ENCODE results near the gene SOX18.

The SOX18 gene

DNA sequence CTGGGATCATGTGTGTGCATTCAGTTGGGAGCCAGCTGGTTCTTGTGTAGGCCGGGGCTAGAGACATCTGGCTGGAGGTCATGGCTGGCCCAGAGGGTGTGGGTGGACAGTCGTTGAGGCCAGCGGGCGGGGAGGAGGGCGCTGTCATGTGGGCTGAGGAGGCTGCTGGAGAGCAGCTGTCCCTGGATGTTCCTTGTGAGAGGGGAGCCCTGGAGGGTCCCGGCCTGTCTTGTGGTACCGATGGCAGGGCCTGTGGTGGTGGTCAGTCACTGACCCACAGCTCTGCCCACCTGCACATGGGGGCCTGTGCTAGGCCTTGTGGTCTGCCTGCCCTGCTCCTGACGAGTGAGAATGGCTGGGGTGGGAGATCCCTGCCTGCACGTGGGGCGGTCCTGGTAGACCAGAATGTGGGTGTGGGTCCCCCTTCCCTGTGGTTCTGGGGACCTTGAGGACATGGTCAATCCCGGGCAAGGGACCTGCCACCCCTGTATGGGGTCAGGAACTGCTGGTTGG, 15.4 kb downstream of the SOX18 start:
- no peaks in the 10 kb centered on the region for H3K9me3 ChIP-seq (ENCODE audit: insufficient read depth, low read depth, low read length)
- no peaks in the 10 kb centered on the region for H3K79me2 ChIP-seq (ENCODE audit: insufficient read depth, low read length)
- no peaks in the 10 kb centered on the region for H4K20me1 ChIP-seq (ENCODE audit: insufficient read depth, low read length, poor library complexity, severe bottlenecking)
- H3F3A ChIP-seq (ENCODE audit: low read depth) = peaks cover 4% of the 10 kb centered on the region; the same call in 1 of the 2 replicates
- H3K4me3 ChIP-seq (ENCODE audit: low read length, poor library complexity, severe bottlenecking) = no peak overlapping the region
- TF ChIP-seq, protein P1, sequence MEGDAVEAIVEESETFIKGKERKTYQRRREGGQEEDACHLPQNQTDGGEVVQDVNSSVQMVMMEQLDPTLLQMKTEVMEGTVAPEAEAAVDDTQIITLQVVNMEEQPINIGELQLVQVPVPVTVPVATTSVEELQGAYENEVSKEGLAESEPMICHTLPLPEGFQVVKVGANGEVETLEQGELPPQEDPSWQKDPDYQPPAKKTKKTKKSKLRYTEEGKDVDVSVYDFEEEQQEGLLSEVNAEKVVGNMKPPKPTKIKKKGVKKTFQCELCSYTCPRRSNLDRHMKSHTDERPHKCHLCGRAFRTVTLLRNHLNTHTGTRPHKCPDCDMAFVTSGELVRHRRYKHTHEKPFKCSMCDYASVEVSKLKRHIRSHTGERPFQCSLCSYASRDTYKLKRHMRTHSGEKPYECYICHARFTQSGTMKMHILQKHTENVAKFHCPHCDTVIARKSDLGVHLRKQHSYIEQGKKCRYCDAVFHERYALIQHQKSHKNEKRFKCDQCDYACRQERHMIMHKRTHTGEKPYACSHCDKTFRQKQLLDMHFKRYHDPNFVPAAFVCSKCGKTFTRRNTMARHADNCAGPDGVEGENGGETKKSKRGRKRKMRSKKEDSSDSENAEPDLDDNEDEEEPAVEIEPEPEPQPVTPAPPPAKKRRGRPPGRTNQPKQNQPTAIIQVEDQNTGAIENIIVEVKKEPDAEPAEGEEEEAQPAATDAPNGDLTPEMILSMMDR (conservative IDR thresholded peaks at IDR 0.05; ENCODE audit: low read length) = no peak
- TF ChIP-seq EZH2phosphoT487 (IDR thresholded peaks at IDR 0.05; ENCODE audit: borderline replicate concordance) = no peak
- H3K36me3 ChIP-seq (ENCODE audit: insufficient read depth, low read length) = peaks cover 35% of the 10 kb centered on the region; the same call in 1 of the 2 replicates
- H2AFZ ChIP-seq (ENCODE audit: low read length) = no peak overlapping the region
- peaks cover 30% of the 10 kb centered on the region for H3K4me1 ChIP-seq (ENCODE audit: insufficient read depth, low read length, poor library complexity, severe bottlenecking)
- no peaks in the 10 kb centered on the region for H3K9me2 ChIP-seq (replicated peaks; ENCODE audit: low read depth, low read length)
- no peak overlapping the region for H3K9ac ChIP-seq (ENCODE audit: low read depth, low read length, poor library complexity, severe bottlenecking)
- no peaks in the 10 kb centered on the region for H3K27me3 ChIP-seq (ENCODE audit: insufficient read depth, low read length, poor library complexity, severe bottlenecking)
- no peak overlapping the region for H3K4me2 ChIP-seq (ENCODE audit: low read depth, low read length, poor library complexity, severe bottlenecking)

DNA sequence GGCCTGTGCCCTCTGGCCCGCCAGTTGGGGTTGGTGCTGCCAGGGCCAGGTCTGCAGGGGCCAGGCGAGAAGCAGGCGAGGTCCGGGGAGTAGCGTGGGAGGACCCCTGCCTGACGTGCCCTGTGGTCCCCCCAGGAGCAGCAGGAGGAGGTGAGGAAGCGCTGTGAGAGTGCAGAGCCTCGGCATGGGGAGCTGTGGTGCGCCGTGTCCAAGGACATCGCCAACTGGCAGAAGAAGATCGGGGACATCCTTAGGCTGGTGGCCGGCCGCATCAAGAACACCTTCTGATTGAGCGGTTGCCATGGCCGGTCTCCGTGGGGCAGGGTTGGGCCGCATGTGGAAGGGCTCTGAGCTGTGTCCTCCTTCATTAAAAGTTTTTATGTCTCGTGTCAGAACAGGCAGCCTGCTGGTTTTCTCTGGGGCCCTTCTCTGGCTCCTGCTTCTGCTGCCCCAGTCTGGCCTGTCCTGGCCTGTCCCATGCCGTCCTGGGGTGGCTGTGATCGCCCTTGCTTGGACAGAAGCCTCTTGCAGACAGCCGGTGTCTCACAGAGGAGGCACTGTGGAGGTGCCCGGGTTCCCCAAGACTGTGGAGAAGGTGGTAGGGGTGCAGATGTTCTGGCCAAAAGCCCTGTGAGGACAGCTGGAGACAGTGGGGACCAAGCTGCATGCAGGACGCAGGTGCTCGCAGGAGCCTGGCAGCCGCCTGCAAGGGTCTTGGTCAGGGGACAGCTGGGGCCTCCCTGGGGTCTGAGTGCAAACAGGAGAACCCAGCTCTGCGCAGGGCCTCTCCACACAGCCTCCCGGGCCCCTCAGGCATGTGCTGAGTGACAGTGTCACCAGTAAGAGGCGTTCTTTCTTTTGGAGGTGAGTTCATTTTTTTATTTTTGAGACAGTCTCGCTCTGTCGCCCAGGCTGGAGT, 16.5 kb downstream of the SOX18 start:
- no peak overlapping the region for H3K9ac ChIP-seq (ENCODE audit: low read depth, low read length, poor library complexity, severe bottlenecking)
- H3K4me2 ChIP-seq (ENCODE audit: low read depth, low read length, poor library complexity, severe bottlenecking) = no peak overlapping the region
- H4K20me1 ChIP-seq (ENCODE audit: insufficient read depth, low read length, poor library complexity, severe bottlenecking) = no peaks in the 10 kb centered on the region

DNA sequence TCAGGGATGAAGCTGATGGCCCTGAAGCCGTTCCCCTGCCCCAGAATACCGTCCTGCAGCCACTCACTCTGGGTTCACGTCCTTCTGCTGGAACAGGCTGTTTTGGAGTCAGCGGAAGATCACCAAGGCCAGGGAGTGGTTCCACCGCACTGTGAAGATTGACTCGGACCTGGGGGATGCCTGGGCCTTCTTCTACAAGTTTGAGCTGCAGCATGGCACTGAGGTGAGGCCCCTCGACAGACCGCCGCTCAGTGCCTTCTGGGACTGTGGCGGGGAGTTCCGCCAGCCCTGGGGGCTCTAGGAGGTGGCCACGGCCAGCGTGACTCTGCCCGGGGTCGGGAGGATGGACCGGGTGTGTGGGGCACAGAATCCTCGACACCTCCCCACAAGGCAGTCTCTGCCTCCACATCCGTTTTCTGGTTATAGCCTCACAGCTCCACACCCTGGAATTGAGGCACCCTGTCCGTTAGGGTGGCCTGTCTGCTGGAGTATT, 17.6 kb downstream of the SOX18 start:
- TF ChIP-seq, protein P1 (conservative IDR thresholded peaks at IDR 0.05; ENCODE audit: low read length) = no peak
- no peak for TF ChIP-seq EZH2phosphoT487 (IDR thresholded peaks at IDR 0.05; ENCODE audit: borderline replicate concordance)
- H3K9ac ChIP-seq (ENCODE audit: low read depth, low read length, poor library complexity, severe bottlenecking) = no peak overlapping the region
- no peaks in the 10 kb centered on the region for H4K20me1 ChIP-seq (ENCODE audit: insufficient read depth, low read length, poor library complexity, severe bottlenecking)
- no peak overlapping the region for H2AFZ ChIP-seq (ENCODE audit: low read length)
- H3K27me3 ChIP-seq (ENCODE audit: insufficient read depth, low read length, poor library complexity, severe bottlenecking) = no peaks in the 10 kb centered on the region
- no peaks in the 10 kb centered on the region for H3K79me2 ChIP-seq (ENCODE audit: insufficient read depth, low read length)
- H3F3A ChIP-seq (ENCODE audit: low read depth) = peaks cover 4% of the 10 kb centered on the region; the same call in 1 of the 2 replicates
- no peaks in the 10 kb centered on the region for H3K9me3 ChIP-seq (ENCODE audit: insufficient read depth, low read depth, low read length)
- H3K4me2 ChIP-seq (ENCODE audit: low read depth, low read length, poor library complexity, severe bottlenecking) = no peak overlapping the region
- peaks cover 10% of the 10 kb centered on the region for H3K4me1 ChIP-seq (ENCODE audit: insufficient read depth, low read length, poor library complexity, severe bottlenecking)
- H3K9me2 ChIP-seq (replicated peaks; ENCODE audit: low read depth, low read length) = no peaks in the 10 kb centered on the region
- no peak overlapping the region for H3K4me3 ChIP-seq (ENCODE audit: low read length, poor library complexity, severe bottlenecking)
- peaks cover 53% of the 10 kb centered on the region; the same call in 1 of the 2 replicates for H3K36me3 ChIP-seq (ENCODE audit: insufficient read depth, low read length)

More for the DNA sequence above, 16.5 kb downstream of the SOX18 start:
- Histone ChIP-seq H3K9me3 (ENCODE audit: insufficient read depth, low read depth, low read length) (no peaks in the 10 kb centered on the region), H3F3A (ENCODE audit: low read depth) (peaks cover 4% of the 10 kb centered on the region; the same call in 1 of the 2 replicates), H3K9me2 (replicated peaks; ENCODE audit: low read depth, low read length) (no peaks in the 10 kb centered on the region), H3K36me3 (ENCODE audit: insufficient read depth, low read length) (peaks cover 42% of the 10 kb centered on the region; the same call in 1 of the 2 replicates), H3K4me1 (ENCODE audit: insufficient read depth, low read length, poor library complexity, severe bottlenecking) (peaks cover 21% of the 10 kb centered on the region), H3K79me2 (ENCODE audit: insufficient read depth, low read length) (no peaks in the 10 kb centered on the region), H2AFZ (ENCODE audit: low read length) (no peak overlapping the region), H3K27me3 (ENCODE audit: insufficient read depth, low read length, poor library complexity, severe bottlenecking) (no peaks in the 10 kb centered on the region), H3K4me3 (ENCODE audit: low read length, poor library complexity, severe bottlenecking) (no peak overlapping the region)
- no peak for TF ChIP-seq EZH2phosphoT487 (IDR thresholded peaks at IDR 0.05; ENCODE audit: borderline replicate concordance)
- TF ChIP-seq, protein P1 (conservative IDR thresholded peaks at IDR 0.05; ENCODE audit: low read length) = no peak
